Measurements from ENCODE around the gene ZSWIM8.

The ZSWIM8 gene

DNA sequence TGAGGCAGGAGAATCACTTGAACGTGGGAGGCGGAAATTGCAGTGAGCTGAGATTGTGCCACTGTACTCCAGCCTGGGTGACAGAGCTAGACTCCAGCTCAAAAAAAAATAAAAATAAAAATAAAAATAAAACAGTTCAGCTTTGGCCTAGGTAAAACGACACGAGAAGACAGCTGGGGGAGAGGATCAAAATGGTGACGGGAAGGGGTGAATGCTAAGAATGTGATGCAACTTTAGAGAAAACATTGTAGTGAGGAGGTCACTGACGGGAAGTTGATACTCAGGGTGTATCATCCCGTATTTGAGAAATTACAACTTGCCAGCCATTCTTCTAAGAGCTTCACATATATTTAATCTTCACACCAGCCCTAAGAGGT lies 24.9 kb downstream of the ZSWIM8 start:
- no peak for FAIRE-seq
- TF ChIP-seq TAF1 (IDR thresholded peaks at IDR 0.05; ENCODE audit: borderline replicate concordance, low read depth, low read length) = no peak
- no peak for TF ChIP-seq POLR2A (IDR thresholded peaks at IDR 0.05; ENCODE audit: low read depth, low read length)
- no peak for TF ChIP-seq POLR2AphosphoS5 (IDR thresholded peaks at IDR 0.05; ENCODE audit: low read depth, low read length)
- no peak for DNase-seq (ENCODE audit: insufficient read length)

DNA sequence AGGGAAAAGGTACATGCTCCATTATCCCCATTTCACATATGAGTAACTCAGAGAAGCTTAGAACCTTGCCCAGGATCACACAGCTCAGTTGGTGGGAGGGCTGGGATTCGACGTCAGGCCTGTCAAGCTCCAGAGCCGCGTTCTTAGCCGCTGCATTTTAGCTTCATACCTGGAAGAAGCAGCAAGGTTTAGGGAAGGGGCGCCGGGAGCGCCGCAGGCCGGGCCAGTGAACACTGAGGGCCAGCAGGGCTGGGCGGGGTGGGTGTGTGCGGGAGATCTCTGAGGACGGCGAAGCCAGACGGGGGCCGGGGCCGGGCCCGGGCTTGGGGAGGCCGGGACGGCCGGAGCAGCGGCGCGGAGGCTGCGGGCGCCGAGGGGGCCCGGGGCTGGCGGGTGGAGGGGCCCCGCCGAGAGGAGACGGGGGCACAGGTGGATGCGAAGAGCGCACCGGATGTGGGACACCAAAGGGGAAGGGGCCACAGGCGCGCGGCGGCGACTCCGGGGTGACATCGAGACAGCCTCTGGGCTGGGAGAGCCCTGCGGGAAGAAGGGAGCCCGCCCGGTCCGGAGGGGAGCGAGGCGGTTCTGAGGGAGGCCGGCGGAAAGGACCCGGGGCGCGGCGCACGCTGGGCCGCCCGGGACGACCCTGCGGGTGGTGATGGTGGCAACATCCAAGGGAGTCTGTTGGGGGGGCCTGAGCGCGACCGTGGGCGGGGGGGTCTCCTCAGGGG lies 25.5 kb downstream of the ZSWIM8 start:
- no peak for TF ChIP-seq POLR2A (IDR thresholded peaks at IDR 0.05; ENCODE audit: low read depth, low read length)
- TF ChIP-seq TAF1 (IDR thresholded peaks at IDR 0.05; ENCODE audit: borderline replicate concordance, low read depth, low read length) = no peak
- no peak; the same call in 1 of the 2 replicates for TF ChIP-seq POLR2AphosphoS5 (IDR thresholded peaks at IDR 0.05; ENCODE audit: low read depth, low read length)
- DNase-seq (ENCODE audit: insufficient read length) (peak; percentile 66), FAIRE-seq (peak; percentile 38)

DNA sequence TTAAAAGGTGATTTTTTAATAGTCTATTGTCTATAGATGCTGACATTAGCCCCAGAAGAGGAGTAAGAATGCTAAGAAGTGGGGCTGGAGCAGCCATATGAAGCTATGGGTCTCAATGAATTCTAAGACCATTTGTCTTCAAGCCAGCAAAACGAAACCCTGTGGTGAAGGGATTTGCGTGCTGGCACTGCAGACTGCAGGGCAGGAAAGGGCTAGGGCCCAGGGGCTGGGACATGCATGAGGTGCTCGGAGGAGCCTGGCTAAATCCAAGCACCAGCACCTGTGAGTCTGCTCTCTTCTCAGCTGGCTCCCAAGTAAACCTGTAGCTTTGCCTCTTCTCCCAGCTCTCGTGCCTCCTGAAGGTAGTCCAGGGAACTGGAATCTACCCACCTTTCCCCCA lies 27.3 kb downstream of the ZSWIM8 start:
- DNase-seq (ENCODE audit: insufficient read length) (no peak), FAIRE-seq (no peak)
- no peak for TF ChIP-seq POLR2A (IDR thresholded peaks at IDR 0.05; ENCODE audit: low read depth, low read length)
- no peak for TF ChIP-seq POLR2AphosphoS5 (IDR thresholded peaks at IDR 0.05; ENCODE audit: low read depth, low read length)
- TF ChIP-seq TAF1 (IDR thresholded peaks at IDR 0.05; ENCODE audit: borderline replicate concordance, low read depth, low read length) = no peak

DNA sequence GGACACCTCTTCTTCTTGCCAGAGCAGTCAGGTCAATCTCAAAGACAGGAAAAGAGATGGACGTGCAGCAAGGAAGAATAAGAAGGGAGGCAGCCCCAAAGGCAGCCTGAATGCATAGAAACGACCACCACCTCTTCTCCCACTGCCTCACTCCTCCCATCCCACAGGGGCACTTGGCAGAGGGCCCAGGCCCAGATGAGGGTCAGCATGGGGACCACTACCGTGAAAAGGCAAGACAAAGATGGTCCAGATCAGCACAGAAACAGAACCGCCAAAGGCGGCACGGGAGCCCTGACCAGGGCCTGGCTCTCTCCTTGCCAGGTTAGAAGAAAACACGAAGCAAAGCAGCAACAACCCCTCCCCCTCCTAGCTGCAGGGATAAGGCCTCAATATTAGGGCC lies 27.9 kb downstream of the ZSWIM8 start:
- TF ChIP-seq POLR2A (IDR thresholded peaks at IDR 0.05; ENCODE audit: low read depth, low read length) = no peak
- no peak for TF ChIP-seq POLR2AphosphoS5 (IDR thresholded peaks at IDR 0.05; ENCODE audit: low read depth, low read length)
- TF ChIP-seq TAF1 (IDR thresholded peaks at IDR 0.05; ENCODE audit: borderline replicate concordance, low read depth, low read length) = no peak
- FAIRE-seq (no peak), DNase-seq (ENCODE audit: insufficient read length) (no peak)

DNA sequence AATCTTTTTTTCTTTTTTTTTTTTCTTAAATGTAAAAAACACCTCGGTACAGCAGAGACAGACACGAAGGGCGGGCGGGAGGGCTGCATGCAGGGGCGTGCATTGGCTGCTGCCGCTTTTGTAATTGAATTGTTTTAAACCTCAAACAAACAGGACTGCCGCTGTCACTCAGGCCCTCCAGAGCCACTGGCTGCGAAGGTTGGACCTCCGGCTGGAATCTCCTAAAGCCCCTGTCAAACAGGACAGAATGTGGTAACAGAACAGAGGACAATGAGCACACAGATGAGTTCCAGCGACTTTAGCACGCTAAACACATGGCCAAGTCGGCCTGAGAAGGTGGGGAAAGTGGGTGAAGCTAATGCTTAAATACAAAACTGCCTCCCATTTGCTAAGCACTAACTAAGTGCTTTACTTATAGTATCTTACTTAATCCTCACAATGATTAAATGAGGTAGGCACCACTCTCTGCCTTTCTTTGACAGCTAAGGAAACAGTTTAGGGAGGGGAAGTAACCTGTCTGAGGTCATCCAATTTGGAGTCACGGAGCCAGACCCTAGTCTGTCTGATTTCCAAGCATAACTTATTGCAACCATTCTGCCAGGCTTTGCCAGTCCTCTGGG lies 29.0 kb downstream of the ZSWIM8 start:
- DNase-seq (ENCODE audit: insufficient read length) = no peak
- no peak for FAIRE-seq
- TF ChIP-seq POLR2A (IDR thresholded peaks at IDR 0.05; ENCODE audit: low read depth, low read length) = no peak
- no peak for TF ChIP-seq TAF1 (IDR thresholded peaks at IDR 0.05; ENCODE audit: borderline replicate concordance, low read depth, low read length)
- TF ChIP-seq POLR2AphosphoS5 (IDR thresholded peaks at IDR 0.05; ENCODE audit: low read depth, low read length) = no peak

DNA sequence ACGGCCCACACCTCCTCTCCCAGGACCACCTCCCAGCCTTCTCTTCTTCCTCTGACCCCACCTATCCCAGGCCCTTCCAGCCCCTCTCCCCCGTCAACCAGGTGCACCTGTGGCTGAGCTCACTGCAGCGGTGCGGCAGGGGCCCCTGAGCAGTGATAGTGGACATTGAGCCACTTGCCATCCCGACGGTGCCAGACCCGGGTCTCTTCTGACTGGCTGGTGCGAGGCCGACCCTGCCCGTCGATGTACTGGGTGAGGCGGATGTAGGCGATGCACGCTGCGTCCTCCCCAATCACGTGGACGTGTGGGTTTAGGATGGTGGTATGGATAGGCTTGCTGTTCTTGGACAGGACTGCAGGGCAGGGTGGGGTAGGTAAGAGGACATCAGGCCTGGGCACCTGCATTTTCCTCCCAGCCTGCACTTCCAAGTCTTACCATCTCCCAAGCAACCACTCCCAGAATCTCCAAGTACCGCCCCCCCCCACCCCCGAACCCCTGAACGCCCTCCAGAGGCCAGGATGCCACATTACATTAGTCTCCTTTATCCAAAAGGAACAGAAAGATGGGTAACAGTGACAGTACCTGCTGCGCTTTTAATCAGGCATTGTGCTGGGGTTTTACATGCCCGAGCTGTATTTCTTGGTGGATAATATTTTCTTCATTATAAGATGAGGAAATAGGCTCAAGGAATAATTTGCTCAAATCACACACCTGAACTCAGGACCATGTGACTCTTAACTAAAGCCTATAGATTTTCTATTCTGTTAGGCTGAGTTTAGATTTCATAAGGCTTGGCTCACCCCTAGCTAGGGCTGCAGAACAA lies 29.7 kb downstream of the ZSWIM8 start:
- TF ChIP-seq TAF1 (IDR thresholded peaks at IDR 0.05; ENCODE audit: borderline replicate concordance, low read depth, low read length) = no peak
- no peak for TF ChIP-seq POLR2AphosphoS5 (IDR thresholded peaks at IDR 0.05; ENCODE audit: low read depth, low read length)
- no peak for TF ChIP-seq POLR2A (IDR thresholded peaks at IDR 0.05; ENCODE audit: low read depth, low read length)
- DNase-seq (ENCODE audit: insufficient read length) = no peak
- no peak for FAIRE-seq

DNA sequence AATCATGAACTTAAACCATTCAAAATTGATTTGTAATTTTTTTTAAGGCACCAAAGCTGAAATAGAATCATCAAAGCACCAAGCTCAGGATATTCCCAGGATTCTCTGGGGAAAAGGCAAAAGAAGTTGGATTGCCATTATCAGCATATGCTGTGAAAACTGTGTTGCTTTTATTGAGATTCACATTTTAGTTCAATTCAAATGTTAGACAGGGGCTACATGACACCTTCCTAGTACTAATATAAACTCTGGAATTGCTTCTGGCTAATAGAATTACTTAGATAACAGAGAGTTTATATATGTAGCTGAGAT lies 30.3 kb downstream of the ZSWIM8 start:
- DNase-seq (ENCODE audit: insufficient read length) (no peak), FAIRE-seq (no peak)
- no peak for TF ChIP-seq TAF1 (IDR thresholded peaks at IDR 0.05; ENCODE audit: borderline replicate concordance, low read depth, low read length)
- TF ChIP-seq POLR2AphosphoS5 (IDR thresholded peaks at IDR 0.05; ENCODE audit: low read depth, low read length) = no peak
- TF ChIP-seq POLR2A (IDR thresholded peaks at IDR 0.05; ENCODE audit: low read depth, low read length) = no peak

DNA sequence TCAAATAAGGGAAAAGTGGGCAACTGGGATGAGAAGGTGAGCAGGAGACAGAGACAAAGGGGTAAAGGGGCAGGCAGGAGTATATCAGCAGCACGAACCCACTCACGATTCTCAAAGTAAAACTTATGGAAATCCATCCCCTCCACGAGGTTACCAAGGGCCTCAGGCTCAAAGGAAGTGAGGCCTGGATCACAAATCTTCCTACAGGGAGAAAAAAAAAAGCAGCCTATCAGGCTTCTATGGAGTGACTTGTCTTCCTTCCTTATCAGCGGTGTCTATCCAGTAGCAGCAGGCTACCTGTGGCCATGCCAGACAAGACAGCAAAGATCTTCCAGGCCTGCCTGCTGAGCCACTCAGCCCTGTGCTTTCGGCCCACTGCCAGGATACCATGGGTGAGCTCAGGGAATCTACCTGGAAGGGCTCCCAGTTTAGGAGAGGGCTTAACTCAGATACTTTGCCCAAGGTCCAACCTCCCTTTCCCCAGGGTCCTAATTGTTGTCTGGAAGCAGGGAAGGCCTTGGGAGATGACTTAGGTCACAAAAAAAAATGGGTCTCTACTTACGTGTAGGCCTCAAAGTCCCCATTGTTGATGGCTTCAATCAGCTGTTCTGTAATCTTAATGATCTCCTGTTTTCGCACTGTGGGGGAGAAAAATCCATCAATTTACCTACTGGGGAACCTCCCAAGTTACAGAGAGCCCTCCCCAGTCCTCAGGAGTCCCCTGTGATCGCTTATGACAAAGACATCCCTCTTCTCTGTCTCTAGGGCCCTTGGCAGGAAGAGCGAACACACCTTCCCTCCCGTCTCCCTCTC lies 31.7 kb downstream of the ZSWIM8 start:
- no peak for FAIRE-seq
- no peak for DNase-seq (ENCODE audit: insufficient read length)
- TF ChIP-seq POLR2AphosphoS5 (IDR thresholded peaks at IDR 0.05; ENCODE audit: low read depth, low read length) (no peak), POLR2A (IDR thresholded peaks at IDR 0.05; ENCODE audit: low read depth, low read length) (no peak), TAF1 (IDR thresholded peaks at IDR 0.05; ENCODE audit: borderline replicate concordance, low read depth, low read length) (no peak)

DNA sequence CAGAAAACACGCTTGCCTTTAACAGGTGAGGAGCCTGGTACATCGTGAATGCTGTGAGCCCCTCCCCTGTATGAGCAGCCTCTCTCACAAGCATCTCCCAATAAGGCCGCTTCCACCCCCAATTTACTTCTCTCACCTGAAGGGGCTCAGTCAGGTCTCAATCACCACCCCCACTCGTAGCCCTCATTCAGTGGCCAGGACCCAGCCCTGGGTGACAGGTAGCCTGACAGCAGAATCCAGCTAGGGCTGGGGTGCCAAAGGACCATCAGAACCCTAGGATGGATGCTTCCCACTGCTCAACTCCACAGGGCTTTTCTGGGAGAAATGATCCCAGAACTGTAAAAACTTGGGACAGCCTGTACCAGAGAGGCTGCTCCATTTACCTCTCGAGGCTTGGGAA lies 32.4 kb downstream of the ZSWIM8 start:
- DNase-seq (ENCODE audit: insufficient read length) (no peak), FAIRE-seq (no peak)
- no peak for TF ChIP-seq POLR2A (IDR thresholded peaks at IDR 0.05; ENCODE audit: low read depth, low read length)
- TF ChIP-seq POLR2AphosphoS5 (IDR thresholded peaks at IDR 0.05; ENCODE audit: low read depth, low read length) = no peak
- no peak for TF ChIP-seq TAF1 (IDR thresholded peaks at IDR 0.05; ENCODE audit: borderline replicate concordance, low read depth, low read length)

DNA sequence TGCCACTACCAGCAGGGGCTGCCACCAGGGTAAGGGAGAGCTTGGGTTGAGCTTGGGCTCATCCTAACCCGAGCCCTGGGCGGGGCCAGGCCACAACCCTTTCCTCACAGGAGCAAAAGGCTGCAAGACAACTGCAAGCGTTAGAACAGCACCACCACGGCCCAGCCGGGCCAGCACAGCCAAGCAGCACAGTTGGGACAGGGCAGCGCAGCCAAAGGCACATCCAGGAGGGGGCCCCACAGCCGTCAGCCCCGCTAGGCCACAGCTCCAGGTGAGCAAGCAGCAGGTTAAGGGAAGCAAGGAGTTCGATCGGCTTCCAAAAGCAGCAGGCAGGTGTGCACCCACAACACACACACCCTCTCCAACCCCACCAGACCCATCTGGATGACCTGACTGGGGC lies 33.0 kb downstream of the ZSWIM8 start:
- TF ChIP-seq TAF1 (IDR thresholded peaks at IDR 0.05; ENCODE audit: borderline replicate concordance, low read depth, low read length) (no peak), POLR2A (IDR thresholded peaks at IDR 0.05; ENCODE audit: low read depth, low read length) (no peak), POLR2AphosphoS5 (IDR thresholded peaks at IDR 0.05; ENCODE audit: low read depth, low read length) (no peak)
- DNase-seq (ENCODE audit: insufficient read length) (no peak), FAIRE-seq (no peak)

DNA sequence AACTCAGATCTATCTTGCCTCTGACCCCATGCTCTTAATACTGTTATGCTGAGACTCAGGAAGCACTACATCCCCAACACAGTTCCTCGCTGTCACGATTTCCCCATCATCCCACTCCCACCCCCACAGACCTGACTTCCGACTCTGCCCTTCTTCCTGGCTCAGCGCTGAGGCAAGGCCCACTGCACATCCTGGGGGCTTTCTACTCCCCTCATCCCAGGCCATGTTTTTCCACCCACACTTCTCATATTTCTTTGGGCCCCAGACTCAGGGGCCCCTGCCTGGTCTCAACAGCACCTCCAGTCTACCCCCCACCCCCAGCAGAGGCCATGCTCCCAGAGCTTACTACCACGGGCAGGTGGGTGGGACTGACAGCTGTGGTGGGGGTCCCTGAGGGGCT lies 33.7 kb downstream of the ZSWIM8 start:
- TF ChIP-seq TAF1 (IDR thresholded peaks at IDR 0.05; ENCODE audit: borderline replicate concordance, low read depth, low read length) = no peak
- TF ChIP-seq POLR2A (IDR thresholded peaks at IDR 0.05; ENCODE audit: low read depth, low read length) = no peak
- TF ChIP-seq POLR2AphosphoS5 (IDR thresholded peaks at IDR 0.05; ENCODE audit: low read depth, low read length) = no peak
- DNase-seq (ENCODE audit: insufficient read length) (no peak), FAIRE-seq (no peak)

All from GM12892 (cell line).